HEK293T (cell line): ENCODE data around the gene GSTO2.

ENCODE experiments used
- CTCF ChIA-PET: fragments of 350-600 bp; formaldehyde crosslinking; extraction: SDS; loops from one replicate; lab custom pipeline; 2021; ENCODE audit warnings: antibody characterized with exemption, inconsistent platforms; lab: Yijun Ruan, JAX
- POLR2A ChIA-PET: fragments of 350-600 bp; formaldehyde crosslinking; extraction: SDS; loops from one replicate; lab custom pipeline; 2020; ENCODE audit warnings: antibody characterized with exemption, inconsistent platforms; lab: Yijun Ruan, JAX
- DNase-seq: peaks from one replicate; pipeline ENCODE4 v3.0.0; 2012; ENCODE audit warnings: mixed read lengths; ENCODE audit errors: extremely low spot score
- ARNT ChIP-seq: fragments of 450-650 bp; IDR thresholded peaks from 2 replicates; pipeline ENCODE4 v1.6.1; 2017; ENCODE audit warnings: mild to moderate bottlenecking
- BHLHE40 ChIP-seq: fragments of 450-650 bp; IDR thresholded peaks from 2 replicates; pipeline ENCODE4 v1.6.1; 2016; ENCODE audit warnings: mild to moderate bottlenecking, moderate library complexity, borderline replicate concordance
- CTBP1 ChIP-seq: fragments of 450-650 bp; IDR thresholded peaks from 2 replicates; pipeline ENCODE4 v1.6.1; 2016; ENCODE audit warnings: borderline replicate concordance
- ELF4 ChIP-seq: fragments of 450-650 bp; IDR thresholded peaks from 2 replicates; pipeline ENCODE4 v1.6.1; 2017; ENCODE audit warnings: antibody characterized with exemption
- FOXA1 ChIP-seq: fragments of 450-650 bp; IDR thresholded peaks from 2 replicates; pipeline ENCODE4 v1.6.1; 2016; ENCODE audit warnings: mild to moderate bottlenecking
- FOXK2 ChIP-seq: fragments of 450-650 bp; IDR thresholded peaks from 2 replicates; pipeline ENCODE4 v1.6.1; 2016; ENCODE audit warnings: mild to moderate bottlenecking
- FOXM1 ChIP-seq: fragments of 450-650 bp; IDR thresholded peaks from 2 replicates; pipeline ENCODE4 v1.6.1; 2017; ENCODE audit warnings: mild to moderate bottlenecking, borderline replicate concordance
- HDGF ChIP-seq: fragments of 450-650 bp; IDR thresholded peaks from 2 replicates; pipeline ENCODE4 v1.6.1; 2017; ENCODE audit warnings: antibody characterized with exemption, borderline replicate concordance
- L3MBTL2 ChIP-seq: fragments of 450-650 bp; conservative IDR thresholded peaks from 2 replicates; pipeline ENCODE4 v1.6.1; 2016; ENCODE audit warnings: mild to moderate bottlenecking
- LEF1 ChIP-seq: fragments of 450-650 bp; IDR thresholded peaks from 2 replicates; pipeline ENCODE4 v1.6.1; 2017; ENCODE audit warnings: mild to moderate bottlenecking, borderline replicate concordance
- NFRKB ChIP-seq: fragments of 450-650 bp; IDR thresholded peaks from 2 replicates; pipeline ENCODE4 v1.6.1; 2016; ENCODE audit warnings: mild to moderate bottlenecking, moderate library complexity
- PKNOX1 ChIP-seq: fragments of 450-650 bp; IDR thresholded peaks from 2 replicates; pipeline ENCODE4 v1.6.1; 2016
- SP1 ChIP-seq: fragments of 450-650 bp; IDR thresholded peaks from 2 replicates; pipeline ENCODE4 v1.6.1; 2017
- SUZ12 ChIP-seq: fragments of 450-650 bp; IDR thresholded peaks from 2 replicates; pipeline ENCODE4 v1.6.1; 2016; ENCODE audit warnings: mild to moderate bottlenecking
- TARDBP ChIP-seq: fragments of 450-650 bp; IDR thresholded peaks from 2 replicates; pipeline ENCODE4 v1.6.1; 2016
- ZNF384 ChIP-seq: fragments of 450-650 bp; IDR thresholded peaks from 2 replicates; pipeline ENCODE4 v1.6.1; 2016

The GSTO2 gene

GRCh38 chr10:104262055-104262454 lies 6.9 kb upstream of the GSTO2 start:
- TF ChIP-seq PKNOX1 = no peak
- TF ChIP-seq NFRKB = no peak
- TF ChIP-seq LEF1 = no peak
- no peak for TF ChIP-seq HDGF
- TF ChIP-seq ZNF384 = no peak
- no peak for TF ChIP-seq ELF4
- no peak for TF ChIP-seq CTBP1
- POLR2A ChIA-PET = no interaction called here
- no peak for DNase-seq
- CTCF ChIA-PET = interaction anchor here (0.6 to 1.5 kb wide), 3 partner anchors 12 to 30 kb away, joined by 3 to 4 read pairs (median 4); no protein-coding TSS in a partner anchor

GRCh38 chr10:104264783-104265182 lies 4.2 kb upstream of the GSTO2 start:
- POLR2A ChIA-PET = no interaction called here
- CTCF ChIA-PET = no interaction called here
- no peak for DNase-seq
- no peak for TF ChIP-seq BHLHE40
- no peak for TF ChIP-seq TARDBP
- TF ChIP-seq SUZ12 = no peak
- no peak for TF ChIP-seq ARNT
- no peak for TF ChIP-seq FOXM1
- no peak for TF ChIP-seq FOXA1

GRCh38 chr10:104267721-104268404 lies 1.1 kb upstream of the GSTO2 start:
- no peak for DNase-seq
- POLR2A ChIA-PET = no interaction called here
- CTCF ChIA-PET = interaction anchor here (0.8 kb wide), 1 partner anchor 11 kb away, joined by 4 read pairs; no protein-coding TSS in a partner anchor
- TF ChIP-seq TARDBP (no peak), FOXA1 (no peak), ARNT (no peak), ZNF384 (no peak), SP1 (no peak), PKNOX1 (no peak), BHLHE40 (no peak), L3MBTL2 (no peak), HDGF (no peak), NFRKB (no peak), LEF1 (no peak), FOXM1 (no peak)

GRCh38 chr10:104268405-104268712 lies 625 bp upstream of the GSTO2 start:
- peak; percentile 18 for DNase-seq
- TF ChIP-seq FOXK2 (no peak), FOXM1 (no peak), TARDBP (no peak), LEF1 (no peak)
- ChIA-PET POLR2A (interaction anchor here (1.0 to 1.9 kb wide), 9 partner anchors 10 to 85 kb away, joined by 3 to 23 read pairs (median 5); partner anchors contain the start of genes CFAP43, CFAP58, GSTO1 and ITPRIP), CTCF (no interaction called here)

- no peak for TF ChIP-seq SUZ12
- no peak for TF ChIP-seq NFRKB
- TF ChIP-seq TARDBP = no peak
- no peak for TF ChIP-seq FOXA1
- TF ChIP-seq ELF4 = no peak
- TF ChIP-seq FOXK2 = no peak
- no peak for TF ChIP-seq ARNT
- no peak for TF ChIP-seq L3MBTL2
- TF ChIP-seq CTBP1 = no peak
- no peak for TF ChIP-seq ZNF384
- no peak for TF ChIP-seq BHLHE40
- TF ChIP-seq FOXM1 = no peak
- TF ChIP-seq LEF1 = no peak
- TF ChIP-seq PKNOX1 = no peak
- TF ChIP-seq SP1 = no peak
- no peak for TF ChIP-seq HDGF
- CTCF ChIA-PET = interaction anchor here (1.1 to 3.4 kb wide), 3 partner anchors 19 to 226 kb away, joined by 3 to 25 read pairs (median 11); no protein-coding TSS in a partner anchor
- POLR2A ChIA-PET = interaction anchor here (1.2 to 2.5 kb wide), 2 partner anchors 18 to 65 kb away, joined by 4 to 13 read pairs; partner anchors contain the start of genes GSTO1 and ITPRIP
- DNase-seq = no peak
These were observed 4.3 kb downstream of the GSTO2 start for GRCh38 chr10:104273286-104273685.

- CTCF ChIA-PET = interaction anchor here (0.7 to 3.4 kb wide), 20 partner anchors 9 to 353 kb away, joined by 3 to 25 read pairs (median 6); partner anchors contain the start of genes CFAP58, GSTO1 and ITPRIP
- POLR2A ChIA-PET = interaction anchor here (0.8 to 2.5 kb wide), 6 partner anchors 19 to 79 kb away, joined by 3 to 13 read pairs (median 4); partner anchors contain the start of genes CFAP58, GSTO1 and ITPRIP
- TF ChIP-seq ARNT = no peak
- TF ChIP-seq SUZ12 = no peak
- no peak for TF ChIP-seq FOXA1
- TF ChIP-seq PKNOX1 = no peak
- no peak for TF ChIP-seq ELF4
- TF ChIP-seq LEF1 = no peak
- TF ChIP-seq L3MBTL2 = no peak
- TF ChIP-seq FOXM1 = no peak
- no peak for TF ChIP-seq NFRKB
- no peak for DNase-seq
These were observed 5.1 kb downstream of the GSTO2 start for GRCh38 chr10:104273899-104274575.
